ENCODE results near the gene EPAS1. TPM values are rescaled to one million over a fixed set of nuclear protein-coding genes. Genes with fewer than 3 reads are reported as not detected.

The EPAS1 gene
- total and polyA plus RNA-seq, 2 of the 13 experiments (the other 11 are each of a cell fraction or from before 2014, with no cell fraction given): 47.1 to 182 TPM

DNA sequence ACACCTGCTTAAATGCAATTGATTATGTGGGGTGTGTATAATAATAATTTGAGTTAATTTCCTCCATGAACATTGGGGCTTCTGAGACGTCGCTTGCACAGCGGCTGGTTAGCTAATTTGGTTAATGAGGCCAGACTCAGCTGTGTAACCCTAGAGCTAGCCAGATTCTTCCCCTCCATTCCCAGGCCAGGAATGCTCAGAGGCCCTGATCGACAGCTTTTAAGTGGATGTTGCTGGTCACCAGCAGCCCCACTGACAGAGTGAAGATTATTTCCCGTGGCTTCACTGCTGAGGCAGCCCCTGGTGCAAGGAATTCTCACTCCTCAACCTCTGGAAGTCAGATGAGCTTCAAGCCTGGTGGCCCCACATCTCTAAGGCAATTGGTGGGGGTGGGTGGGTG lies 12.4 kb upstream of the EPAS1 start (continued):
- TF ChIP-seq, protein P1, sequence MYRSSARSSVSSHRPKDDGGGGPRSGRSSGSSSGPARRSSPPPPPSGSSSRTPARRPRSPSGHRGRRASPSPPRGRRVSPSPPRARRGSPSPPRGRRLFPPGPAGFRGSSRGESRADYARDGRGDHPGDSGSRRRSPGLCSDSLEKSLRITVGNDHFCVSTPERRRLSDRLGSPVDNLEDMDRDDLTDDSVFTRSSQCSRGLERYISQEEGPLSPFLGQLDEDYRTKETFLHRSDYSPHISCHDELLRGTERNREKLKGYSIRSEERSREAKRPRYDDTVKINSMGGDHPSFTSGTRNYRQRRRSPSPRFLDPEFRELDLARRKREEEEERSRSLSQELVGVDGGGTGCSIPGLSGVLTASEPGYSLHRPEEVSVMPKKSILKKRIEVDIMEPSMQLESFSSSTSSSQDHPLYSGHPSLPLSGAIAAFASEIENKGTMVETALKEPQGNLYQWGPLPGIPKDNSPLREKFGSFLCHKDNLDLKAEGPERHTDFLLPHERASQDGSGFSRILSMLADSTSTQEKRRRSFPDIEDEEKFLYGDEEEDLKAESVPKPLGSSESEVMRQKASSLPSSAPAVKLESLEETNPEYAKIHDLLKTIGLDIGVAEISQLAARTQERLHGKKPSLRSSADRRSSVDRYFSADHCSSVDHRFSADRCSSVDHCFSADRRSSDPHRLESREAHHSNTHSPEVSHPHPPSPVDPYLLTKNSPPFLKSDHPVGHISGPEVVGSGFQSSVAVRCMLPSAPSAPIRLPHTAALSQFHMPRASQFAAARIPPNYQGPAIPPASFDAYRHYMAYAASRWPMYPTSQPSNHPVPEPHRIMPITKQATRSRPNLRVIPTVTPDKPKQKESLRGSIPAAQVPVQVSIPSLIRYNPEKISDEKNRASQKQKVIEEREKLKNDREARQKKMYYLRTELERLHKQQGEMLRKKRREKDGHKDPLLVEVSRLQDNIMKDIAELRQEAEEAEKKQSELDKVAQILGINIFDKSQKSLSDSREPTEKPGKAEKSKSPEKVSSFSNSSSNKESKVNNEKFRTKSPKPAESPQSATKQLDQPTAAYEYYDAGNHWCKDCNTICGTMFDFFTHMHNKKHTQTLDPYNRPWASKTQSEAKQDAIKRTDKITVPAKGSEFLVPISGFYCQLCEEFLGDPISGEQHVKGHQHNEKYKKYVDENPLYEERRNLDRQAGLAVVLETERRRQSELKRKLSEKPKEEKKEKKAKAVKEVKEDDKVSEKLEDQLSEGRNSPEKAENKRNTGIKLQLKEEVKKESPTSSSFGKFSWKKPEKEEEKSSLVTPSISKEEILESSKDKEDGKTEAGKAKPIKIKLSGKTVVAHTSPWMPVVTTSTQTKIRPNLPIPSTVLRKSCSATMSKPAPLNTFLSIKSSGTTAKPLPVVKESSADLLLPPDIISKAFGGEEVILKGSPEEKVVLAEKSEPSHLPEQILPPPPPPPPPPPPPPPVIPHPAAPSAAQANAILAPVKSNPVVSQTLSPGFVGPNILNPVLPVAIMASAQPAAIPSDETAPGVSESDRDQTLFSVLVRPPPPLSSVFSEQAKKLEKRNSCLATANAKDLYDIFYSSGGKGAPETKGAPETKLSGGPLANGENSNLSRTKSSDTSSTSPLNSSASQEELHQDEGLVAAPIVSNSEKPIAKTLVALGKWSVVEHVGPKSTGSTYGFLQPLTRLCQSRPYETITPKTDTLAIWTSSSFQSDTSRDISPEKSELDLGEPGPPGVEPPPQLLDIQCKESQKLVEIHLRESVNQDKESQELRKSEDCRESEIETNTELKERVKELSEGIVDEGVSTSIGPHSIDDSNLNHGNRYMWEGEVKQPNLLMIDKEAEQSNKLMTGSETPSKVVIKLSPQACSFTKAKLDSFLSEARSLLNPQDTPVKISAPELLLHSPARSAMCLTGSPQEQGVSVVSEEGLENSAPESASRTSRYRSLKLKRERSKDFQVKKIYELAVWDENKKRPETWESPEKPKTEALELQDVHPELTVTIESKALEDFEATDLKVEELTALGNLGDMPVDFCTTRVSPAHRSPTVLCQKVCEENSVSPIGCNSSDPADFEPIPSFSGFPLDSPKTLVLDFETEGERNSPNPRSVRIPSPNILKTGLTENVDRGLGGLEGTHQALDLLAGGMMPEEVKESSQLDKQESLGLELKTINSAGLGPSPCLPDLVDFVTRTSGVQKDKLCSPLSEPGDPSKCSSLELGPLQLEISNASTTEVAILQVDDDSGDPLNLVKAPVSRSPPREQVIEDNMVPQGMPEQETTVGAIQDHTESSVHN (CRISPR knock-in tag; IDR thresholded peaks at IDR 0.05): no peak
- TF ChIP-seq, protein P2, sequence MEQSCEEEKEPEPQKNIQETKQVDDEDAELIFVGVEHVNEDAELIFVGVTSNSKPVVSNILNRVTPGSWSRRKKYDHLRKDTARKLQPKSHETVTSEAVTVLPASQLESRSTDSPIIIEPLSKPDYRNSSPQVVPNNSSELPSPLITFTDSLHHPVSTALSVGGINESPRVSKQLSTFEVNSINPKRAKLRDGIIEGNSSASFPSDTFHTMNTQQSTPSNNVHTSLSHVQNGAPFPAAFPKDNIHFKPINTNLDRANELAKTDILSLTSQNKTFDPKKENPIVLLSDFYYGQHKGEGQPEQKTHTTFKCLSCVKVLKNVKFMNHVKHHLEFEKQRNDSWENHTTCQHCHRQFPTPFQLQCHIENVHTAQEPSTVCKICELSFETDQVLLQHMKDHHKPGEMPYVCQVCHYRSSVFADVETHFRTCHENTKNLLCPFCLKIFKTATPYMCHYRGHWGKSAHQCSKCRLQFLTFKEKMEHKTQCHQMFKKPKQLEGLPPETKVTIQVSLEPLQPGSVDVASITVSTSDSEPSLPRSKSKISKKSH (CRISPR knock-in tag; IDR thresholded peaks at IDR 0.05; ENCODE audit: borderline replicate concordance): no peak
- no peak for TF ChIP-seq ZNF790 (CRISPR knock-in tag; IDR thresholded peaks at IDR 0.05; ENCODE audit: borderline replicate concordance)
- no peak for TF ChIP-seq PHF5A (CRISPR knock-in tag; IDR thresholded peaks at IDR 0.05; ENCODE audit: low read depth, unreplicated experiment)
- TF ChIP-seq, protein P3, sequence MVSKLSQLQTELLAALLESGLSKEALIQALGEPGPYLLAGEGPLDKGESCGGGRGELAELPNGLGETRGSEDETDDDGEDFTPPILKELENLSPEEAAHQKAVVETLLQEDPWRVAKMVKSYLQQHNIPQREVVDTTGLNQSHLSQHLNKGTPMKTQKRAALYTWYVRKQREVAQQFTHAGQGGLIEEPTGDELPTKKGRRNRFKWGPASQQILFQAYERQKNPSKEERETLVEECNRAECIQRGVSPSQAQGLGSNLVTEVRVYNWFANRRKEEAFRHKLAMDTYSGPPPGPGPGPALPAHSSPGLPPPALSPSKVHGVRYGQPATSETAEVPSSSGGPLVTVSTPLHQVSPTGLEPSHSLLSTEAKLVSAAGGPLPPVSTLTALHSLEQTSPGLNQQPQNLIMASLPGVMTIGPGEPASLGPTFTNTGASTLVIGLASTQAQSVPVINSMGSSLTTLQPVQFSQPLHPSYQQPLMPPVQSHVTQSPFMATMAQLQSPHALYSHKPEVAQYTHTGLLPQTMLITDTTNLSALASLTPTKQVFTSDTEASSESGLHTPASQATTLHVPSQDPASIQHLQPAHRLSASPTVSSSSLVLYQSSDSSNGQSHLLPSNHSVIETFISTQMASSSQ (IDR thresholded peaks at IDR 0.05; ENCODE audit: low read depth): no peak
- TF ChIP-seq, protein P3 (CRISPR knock-in tag; IDR thresholded peaks at IDR 0.05; ENCODE audit: borderline replicate concordance): no peak
